Inflammatory macrophage (primary cell): ENCODE results near the gene CDK7.
"Not testable (repeated sequence)": the region's sequence is repeated elsewhere in the genome, so short reads cannot be mapped to it uniquely, and the experiment has no call there.

Source experiments
- DNase-seq, 2 donors: peaks; one replicate each; pipeline ENCODE4 v3.0.0-alpha.2; 2020 to 2022
- total RNA-seq, 18 experiments: gene quantifications; one replicate each; lab custom pipeline; 2026; ENCODE audit warnings: mixed read lengths in 6 of 18, inconsistent platforms in 2 of 18; lab: John Stamatoyannopoulos, UW

Gene CDK7
- 15.5 to 40.0 (median 26.8) reads per million in 18 experiments for total RNA-seq

GRCh38 chr5:69234457-69235268 is at the start of gene CDK7:
Gene CDK7, plus strand, starts transcription at chr5:69234886. Its CDS starts 90 bp downstream, at chr5:69234976.
- peak; percentile 94 to 95 for DNase-seq

GRCh38 chr5:69187342-69187741 is 47.3 kb upstream of the CDK7 start:
- DNase-seq: no peak

GRCh38 chr5:69188811-69189161 is 45.9 kb upstream of the CDK7 start:
- DNase-seq: no peak

GRCh38 chr5:69189162-69190086 is 45.3 kb upstream of the CDK7 start, which contains the start of gene CENPH:
Gene CENPH, plus strand, starts transcription at chr5:69189583. Its CDS starts 52 bp downstream, at chr5:69189635.
- DNase-seq: peak; percentile 95

GRCh38 chr5:69202497-69202896 is 32.2 kb upstream of the CDK7 start:
- no peak for DNase-seq

- DNase-seq: no peak
Measured at GRCh38 chr5:69206528-69207190, 28.0 kb upstream of the CDK7 start.

- no peak for DNase-seq
Measured at GRCh38 chr5:69209602-69210001, 25.1 kb upstream of the CDK7 start.

- no peak for DNase-seq
Measured at GRCh38 chr5:69211200-69211599, 23.5 kb upstream of the CDK7 start.

- DNase-seq: no peak
Measured at GRCh38 chr5:69212022-69212421, 22.7 kb upstream of the CDK7 start.

GRCh38 chr5:69213513-69214215 is 21.0 kb upstream of the CDK7 start:
- no peak for DNase-seq

GRCh38 chr5:69217151-69217511 is 17.6 kb upstream of the CDK7 start:
- DNase-seq: no peak

- DNase-seq: peak; percentile 97
Measured at GRCh38 chr5:69217548-69218526, 16.8 kb upstream of the CDK7 start.

GRCh38 chr5:69219939-69220338 is 14.7 kb upstream of the CDK7 start:
- DNase-seq: no peak

GRCh38 chr5:69220371-69220770 is 14.3 kb upstream of the CDK7 start:
- not testable (repeated sequence) for DNase-seq

- not testable (repeated sequence) for DNase-seq
Measured at GRCh38 chr5:69220833-69221232, 13.9 kb upstream of the CDK7 start.

GRCh38 chr5:69224520-69224919 is 10.2 kb upstream of the CDK7 start:
- DNase-seq: no peak

- DNase-seq: no peak
Measured at GRCh38 chr5:69225860-69226259, 8.8 kb upstream of the CDK7 start.

GRCh38 chr5:69230181-69230580 is 4.5 kb upstream of the CDK7 start:
- DNase-seq: no peak

- DNase-seq: no peak
Measured at GRCh38 chr5:69231281-69231680, 3.4 kb upstream of the CDK7 start.

- no peak for DNase-seq
Measured at GRCh38 chr5:69231851-69232250, 2.8 kb upstream of the CDK7 start.

GRCh38 chr5:69236733-69237132 is 2.0 kb downstream of the CDK7 start:
- DNase-seq: not testable (repeated sequence)
